ENCODE data around the gene NCOA6.

DNA sequence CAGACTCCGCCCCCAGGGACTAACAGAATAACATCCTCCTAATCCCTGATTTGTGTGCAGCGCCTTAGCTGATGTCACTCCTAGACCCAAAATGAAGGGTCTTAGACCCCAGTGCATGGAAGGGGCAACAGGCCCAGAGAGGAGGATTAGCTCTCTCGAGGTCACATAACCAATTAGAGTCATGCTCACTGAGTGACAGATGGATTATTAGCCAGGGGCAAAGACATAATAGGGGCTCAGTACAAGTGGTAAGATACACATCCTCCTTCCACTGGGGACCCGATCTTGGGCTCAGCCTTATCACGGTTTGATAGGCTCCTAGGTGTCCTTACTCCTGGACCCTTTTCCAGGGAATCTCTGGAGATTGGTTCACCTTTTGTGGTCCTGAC lies 120.4 kb downstream of the NCOA6 start:
- TF ChIP-seq, protein P1, sequence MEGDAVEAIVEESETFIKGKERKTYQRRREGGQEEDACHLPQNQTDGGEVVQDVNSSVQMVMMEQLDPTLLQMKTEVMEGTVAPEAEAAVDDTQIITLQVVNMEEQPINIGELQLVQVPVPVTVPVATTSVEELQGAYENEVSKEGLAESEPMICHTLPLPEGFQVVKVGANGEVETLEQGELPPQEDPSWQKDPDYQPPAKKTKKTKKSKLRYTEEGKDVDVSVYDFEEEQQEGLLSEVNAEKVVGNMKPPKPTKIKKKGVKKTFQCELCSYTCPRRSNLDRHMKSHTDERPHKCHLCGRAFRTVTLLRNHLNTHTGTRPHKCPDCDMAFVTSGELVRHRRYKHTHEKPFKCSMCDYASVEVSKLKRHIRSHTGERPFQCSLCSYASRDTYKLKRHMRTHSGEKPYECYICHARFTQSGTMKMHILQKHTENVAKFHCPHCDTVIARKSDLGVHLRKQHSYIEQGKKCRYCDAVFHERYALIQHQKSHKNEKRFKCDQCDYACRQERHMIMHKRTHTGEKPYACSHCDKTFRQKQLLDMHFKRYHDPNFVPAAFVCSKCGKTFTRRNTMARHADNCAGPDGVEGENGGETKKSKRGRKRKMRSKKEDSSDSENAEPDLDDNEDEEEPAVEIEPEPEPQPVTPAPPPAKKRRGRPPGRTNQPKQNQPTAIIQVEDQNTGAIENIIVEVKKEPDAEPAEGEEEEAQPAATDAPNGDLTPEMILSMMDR (IDR thresholded peaks at IDR 0.05) = no peak
- no peak for TF ChIP-seq POLR2A (IDR thresholded peaks at IDR 0.05)
